ENCODE data around the gene KIDINS220. TPM values are rescaled to one million over a fixed set of nuclear protein-coding genes. Genes with fewer than 3 reads are reported as not detected.

The KIDINS220 gene
- total and polyA plus RNA-seq, 9 of the 15 experiments (the other 6 are each of a cell fraction or from before 2014, with no cell fraction given) = 15.2 to 48.0 (median 34.4) TPM

DNA sequence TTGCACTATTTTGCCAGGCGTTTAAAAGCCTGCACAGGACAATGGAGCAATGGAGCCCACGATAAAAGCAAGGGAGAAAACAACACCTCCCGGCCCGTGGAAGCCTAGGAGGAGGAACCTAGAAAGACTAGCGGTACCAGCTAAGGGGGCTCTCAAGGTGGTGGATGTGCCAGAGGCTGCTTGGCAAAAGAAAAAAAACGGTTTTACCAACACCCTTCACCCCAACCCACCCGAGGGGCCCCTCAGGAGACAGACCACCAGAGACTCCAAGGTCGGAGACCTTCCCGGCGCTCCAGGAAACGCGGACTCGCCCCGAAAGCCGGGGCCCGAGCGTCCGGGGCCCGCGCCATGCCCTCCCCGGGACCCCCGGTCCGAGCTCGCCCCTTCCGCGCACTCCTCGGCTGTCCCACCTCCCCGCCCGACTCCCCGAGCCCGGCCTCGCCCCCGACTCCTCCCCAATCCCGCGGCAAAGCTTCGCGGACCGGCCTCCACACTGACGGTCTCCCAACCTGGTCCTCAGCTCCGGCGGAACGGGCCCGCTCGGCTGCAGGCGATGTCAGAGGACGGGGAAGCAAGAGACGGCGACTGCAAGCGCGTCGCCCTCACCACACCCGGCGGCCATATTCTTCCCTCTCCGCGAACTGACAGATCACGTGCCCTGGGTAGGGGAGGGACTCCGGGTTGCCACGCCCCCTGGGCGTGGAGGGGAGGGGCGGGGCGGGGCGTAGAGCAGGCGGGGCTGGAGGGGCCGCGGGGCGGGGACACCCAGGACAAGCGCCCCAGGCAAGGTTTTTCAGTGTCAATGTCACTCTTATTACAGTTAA lies at the start of gene KIDINS220 (continued):
- TF ChIP-seq NFIC (IDR thresholded peaks at IDR 0.05) = peak; percentile 28; the same call in 1 of the 2 replicates
- TF ChIP-seq SIN3A (IDR thresholded peaks at IDR 0.05; ENCODE audit: borderline replicate concordance in 2 of 2, control insufficient read depth in 1 of 2, low read depth in 2 of 2, low read length in 2 of 2) = peak; percentile 75 to 82; a peak in 2 of 4 replicates
- TF ChIP-seq SP1 (CRISPR knock-in tag; IDR thresholded peaks at IDR 0.05) = peak; percentile 68; the same call in 1 of the 2 replicates
- TF ChIP-seq TBP (optimal IDR thresholded peaks at IDR 0.05; ENCODE audit: low read depth, low read length) = peak; percentile 76
- TF ChIP-seq LEF1 (IDR thresholded peaks at IDR 0.05) = 0 out of 2 replicates have a peak, but pooled peaks have one; percentile 14
- TF ChIP-seq KDM2B (CRISPR knock-in tag; IDR thresholded peaks at IDR 0.05) = 0 out of 2 replicates have a peak, but pooled peaks have one; percentile 54
- peak; percentile 99 for TF ChIP-seq RBBP5 (IDR thresholded peaks at IDR 0.05; ENCODE audit: borderline replicate concordance, insufficient read depth, low read length, poor library complexity, severe bottlenecking)
- TF ChIP-seq, protein P1, sequence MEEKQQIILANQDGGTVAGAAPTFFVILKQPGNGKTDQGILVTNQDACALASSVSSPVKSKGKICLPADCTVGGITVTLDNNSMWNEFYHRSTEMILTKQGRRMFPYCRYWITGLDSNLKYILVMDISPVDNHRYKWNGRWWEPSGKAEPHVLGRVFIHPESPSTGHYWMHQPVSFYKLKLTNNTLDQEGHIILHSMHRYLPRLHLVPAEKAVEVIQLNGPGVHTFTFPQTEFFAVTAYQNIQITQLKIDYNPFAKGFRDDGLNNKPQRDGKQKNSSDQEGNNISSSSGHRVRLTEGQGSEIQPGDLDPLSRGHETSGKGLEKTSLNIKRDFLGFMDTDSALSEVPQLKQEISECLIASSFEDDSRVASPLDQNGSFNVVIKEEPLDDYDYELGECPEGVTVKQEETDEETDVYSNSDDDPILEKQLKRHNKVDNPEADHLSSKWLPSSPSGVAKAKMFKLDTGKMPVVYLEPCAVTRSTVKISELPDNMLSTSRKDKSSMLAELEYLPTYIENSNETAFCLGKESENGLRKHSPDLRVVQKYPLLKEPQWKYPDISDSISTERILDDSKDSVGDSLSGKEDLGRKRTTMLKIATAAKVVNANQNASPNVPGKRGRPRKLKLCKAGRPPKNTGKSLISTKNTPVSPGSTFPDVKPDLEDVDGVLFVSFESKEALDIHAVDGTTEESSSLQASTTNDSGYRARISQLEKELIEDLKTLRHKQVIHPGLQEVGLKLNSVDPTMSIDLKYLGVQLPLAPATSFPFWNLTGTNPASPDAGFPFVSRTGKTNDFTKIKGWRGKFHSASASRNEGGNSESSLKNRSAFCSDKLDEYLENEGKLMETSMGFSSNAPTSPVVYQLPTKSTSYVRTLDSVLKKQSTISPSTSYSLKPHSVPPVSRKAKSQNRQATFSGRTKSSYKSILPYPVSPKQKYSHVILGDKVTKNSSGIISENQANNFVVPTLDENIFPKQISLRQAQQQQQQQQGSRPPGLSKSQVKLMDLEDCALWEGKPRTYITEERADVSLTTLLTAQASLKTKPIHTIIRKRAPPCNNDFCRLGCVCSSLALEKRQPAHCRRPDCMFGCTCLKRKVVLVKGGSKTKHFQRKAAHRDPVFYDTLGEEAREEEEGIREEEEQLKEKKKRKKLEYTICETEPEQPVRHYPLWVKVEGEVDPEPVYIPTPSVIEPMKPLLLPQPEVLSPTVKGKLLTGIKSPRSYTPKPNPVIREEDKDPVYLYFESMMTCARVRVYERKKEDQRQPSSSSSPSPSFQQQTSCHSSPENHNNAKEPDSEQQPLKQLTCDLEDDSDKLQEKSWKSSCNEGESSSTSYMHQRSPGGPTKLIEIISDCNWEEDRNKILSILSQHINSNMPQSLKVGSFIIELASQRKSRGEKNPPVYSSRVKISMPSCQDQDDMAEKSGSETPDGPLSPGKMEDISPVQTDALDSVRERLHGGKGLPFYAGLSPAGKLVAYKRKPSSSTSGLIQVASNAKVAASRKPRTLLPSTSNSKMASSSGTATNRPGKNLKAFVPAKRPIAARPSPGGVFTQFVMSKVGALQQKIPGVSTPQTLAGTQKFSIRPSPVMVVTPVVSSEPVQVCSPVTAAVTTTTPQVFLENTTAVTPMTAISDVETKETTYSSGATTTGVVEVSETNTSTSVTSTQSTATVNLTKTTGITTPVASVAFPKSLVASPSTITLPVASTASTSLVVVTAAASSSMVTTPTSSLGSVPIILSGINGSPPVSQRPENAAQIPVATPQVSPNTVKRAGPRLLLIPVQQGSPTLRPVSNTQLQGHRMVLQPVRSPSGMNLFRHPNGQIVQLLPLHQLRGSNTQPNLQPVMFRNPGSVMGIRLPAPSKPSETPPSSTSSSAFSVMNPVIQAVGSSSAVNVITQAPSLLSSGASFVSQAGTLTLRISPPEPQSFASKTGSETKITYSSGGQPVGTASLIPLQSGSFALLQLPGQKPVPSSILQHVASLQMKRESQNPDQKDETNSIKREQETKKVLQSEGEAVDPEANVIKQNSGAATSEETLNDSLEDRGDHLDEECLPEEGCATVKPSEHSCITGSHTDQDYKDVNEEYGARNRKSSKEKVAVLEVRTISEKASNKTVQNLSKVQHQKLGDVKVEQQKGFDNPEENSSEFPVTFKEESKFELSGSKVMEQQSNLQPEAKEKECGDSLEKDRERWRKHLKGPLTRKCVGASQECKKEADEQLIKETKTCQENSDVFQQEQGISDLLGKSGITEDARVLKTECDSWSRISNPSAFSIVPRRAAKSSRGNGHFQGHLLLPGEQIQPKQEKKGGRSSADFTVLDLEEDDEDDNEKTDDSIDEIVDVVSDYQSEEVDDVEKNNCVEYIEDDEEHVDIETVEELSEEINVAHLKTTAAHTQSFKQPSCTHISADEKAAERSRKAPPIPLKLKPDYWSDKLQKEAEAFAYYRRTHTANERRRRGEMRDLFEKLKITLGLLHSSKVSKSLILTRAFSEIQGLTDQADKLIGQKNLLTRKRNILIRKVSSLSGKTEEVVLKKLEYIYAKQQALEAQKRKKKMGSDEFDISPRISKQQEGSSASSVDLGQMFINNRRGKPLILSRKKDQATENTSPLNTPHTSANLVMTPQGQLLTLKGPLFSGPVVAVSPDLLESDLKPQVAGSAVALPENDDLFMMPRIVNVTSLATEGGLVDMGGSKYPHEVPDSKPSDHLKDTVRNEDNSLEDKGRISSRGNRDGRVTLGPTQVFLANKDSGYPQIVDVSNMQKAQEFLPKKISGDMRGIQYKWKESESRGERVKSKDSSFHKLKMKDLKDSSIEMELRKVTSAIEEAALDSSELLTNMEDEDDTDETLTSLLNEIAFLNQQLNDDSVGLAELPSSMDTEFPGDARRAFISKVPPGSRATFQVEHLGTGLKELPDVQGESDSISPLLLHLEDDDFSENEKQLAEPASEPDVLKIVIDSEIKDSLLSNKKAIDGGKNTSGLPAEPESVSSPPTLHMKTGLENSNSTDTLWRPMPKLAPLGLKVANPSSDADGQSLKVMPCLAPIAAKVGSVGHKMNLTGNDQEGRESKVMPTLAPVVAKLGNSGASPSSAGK (IDR thresholded peaks at IDR 0.05) = no peak
- TF ChIP-seq POLR2G (IDR thresholded peaks at IDR 0.05; ENCODE audit: low read depth, low read length) = peak; percentile 93
- TF ChIP-seq, protein P2, sequence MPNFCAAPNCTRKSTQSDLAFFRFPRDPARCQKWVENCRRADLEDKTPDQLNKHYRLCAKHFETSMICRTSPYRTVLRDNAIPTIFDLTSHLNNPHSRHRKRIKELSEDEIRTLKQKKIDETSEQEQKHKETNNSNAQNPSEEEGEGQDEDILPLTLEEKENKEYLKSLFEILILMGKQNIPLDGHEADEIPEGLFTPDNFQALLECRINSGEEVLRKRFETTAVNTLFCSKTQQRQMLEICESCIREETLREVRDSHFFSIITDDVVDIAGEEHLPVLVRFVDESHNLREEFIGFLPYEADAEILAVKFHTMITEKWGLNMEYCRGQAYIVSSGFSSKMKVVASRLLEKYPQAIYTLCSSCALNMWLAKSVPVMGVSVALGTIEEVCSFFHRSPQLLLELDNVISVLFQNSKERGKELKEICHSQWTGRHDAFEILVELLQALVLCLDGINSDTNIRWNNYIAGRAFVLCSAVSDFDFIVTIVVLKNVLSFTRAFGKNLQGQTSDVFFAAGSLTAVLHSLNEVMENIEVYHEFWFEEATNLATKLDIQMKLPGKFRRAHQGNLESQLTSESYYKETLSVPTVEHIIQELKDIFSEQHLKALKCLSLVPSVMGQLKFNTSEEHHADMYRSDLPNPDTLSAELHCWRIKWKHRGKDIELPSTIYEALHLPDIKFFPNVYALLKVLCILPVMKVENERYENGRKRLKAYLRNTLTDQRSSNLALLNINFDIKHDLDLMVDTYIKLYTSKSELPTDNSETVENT (CRISPR knock-in tag; IDR thresholded peaks at IDR 0.05) = peak; percentile 63; the same call in 1 of the 2 replicates
- TF ChIP-seq, protein P3, sequence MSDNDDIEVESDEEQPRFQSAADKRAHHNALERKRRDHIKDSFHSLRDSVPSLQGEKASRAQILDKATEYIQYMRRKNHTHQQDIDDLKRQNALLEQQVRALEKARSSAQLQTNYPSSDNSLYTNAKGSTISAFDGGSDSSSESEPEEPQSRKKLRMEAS (CRISPR knock-in tag; IDR thresholded peaks at IDR 0.05) = peak; percentile 58
- TF ChIP-seq TCF3 (CRISPR knock-in tag; IDR thresholded peaks at IDR 0.05) = no peak
- TF ChIP-seq SUPT5H (IDR thresholded peaks at IDR 0.05) = peak; percentile 89

Measured in K562 (cell line).